ENCODE results near the gene SASH1.

Gene SASH1

DNA sequence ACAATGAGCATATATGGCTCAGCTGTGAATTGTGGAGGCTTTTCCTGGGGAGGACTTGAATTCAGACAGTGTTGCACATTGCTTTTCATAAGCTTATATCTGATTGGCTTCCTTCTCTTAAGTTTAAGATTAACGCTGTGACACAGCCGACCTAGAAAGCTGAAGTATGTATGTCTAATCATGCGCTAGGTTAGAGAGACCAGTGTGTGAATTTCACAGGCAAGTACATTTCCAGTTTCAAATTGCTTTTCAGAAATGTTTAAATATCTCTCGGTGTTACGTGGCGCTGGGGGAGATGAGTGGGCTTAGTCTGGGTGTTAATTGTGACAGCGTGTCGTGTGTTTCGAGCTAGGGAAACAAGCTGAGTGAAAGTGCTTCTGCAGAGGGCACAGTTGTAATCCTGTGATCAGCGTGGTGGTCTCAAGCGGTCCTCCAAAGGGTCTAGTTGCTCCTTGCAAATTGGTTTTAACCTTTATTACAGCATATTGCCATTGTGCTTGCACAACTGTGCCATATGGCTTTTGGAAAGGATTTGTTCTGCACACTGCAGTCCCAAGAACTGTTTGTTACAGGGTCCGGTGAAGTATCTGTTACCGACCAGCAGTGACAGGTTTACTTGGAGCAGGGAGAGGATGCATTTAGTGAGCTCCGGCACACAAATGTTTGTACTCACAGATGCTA is 166.6 kb downstream of the SASH1 start:
- peak; percentile 78 for DNase-seq (ENCODE audit: low read depth)
- H3K4me3 ChIP-seq (ENCODE audit: low read length), result peak overlapping the region; percentile 51

GRCh38 chr6:148509800-148510581 is 167.4 kb downstream of the SASH1 start:
- peak; percentile 91 for DNase-seq (ENCODE audit: low read depth)
- TF ChIP-seq, protein P1, sequence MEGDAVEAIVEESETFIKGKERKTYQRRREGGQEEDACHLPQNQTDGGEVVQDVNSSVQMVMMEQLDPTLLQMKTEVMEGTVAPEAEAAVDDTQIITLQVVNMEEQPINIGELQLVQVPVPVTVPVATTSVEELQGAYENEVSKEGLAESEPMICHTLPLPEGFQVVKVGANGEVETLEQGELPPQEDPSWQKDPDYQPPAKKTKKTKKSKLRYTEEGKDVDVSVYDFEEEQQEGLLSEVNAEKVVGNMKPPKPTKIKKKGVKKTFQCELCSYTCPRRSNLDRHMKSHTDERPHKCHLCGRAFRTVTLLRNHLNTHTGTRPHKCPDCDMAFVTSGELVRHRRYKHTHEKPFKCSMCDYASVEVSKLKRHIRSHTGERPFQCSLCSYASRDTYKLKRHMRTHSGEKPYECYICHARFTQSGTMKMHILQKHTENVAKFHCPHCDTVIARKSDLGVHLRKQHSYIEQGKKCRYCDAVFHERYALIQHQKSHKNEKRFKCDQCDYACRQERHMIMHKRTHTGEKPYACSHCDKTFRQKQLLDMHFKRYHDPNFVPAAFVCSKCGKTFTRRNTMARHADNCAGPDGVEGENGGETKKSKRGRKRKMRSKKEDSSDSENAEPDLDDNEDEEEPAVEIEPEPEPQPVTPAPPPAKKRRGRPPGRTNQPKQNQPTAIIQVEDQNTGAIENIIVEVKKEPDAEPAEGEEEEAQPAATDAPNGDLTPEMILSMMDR (conservative IDR thresholded peaks at IDR 0.05; ENCODE audit: low read depth, low read length), result no peak
- H3K4me3 ChIP-seq (ENCODE audit: low read length), result peak overlapping the region; percentile 51

More for the DNA sequence above, 166.6 kb downstream of the SASH1 start:
- TF ChIP-seq, protein P1 (conservative IDR thresholded peaks at IDR 0.05; ENCODE audit: low read depth, low read length), result no peak

DNA sequence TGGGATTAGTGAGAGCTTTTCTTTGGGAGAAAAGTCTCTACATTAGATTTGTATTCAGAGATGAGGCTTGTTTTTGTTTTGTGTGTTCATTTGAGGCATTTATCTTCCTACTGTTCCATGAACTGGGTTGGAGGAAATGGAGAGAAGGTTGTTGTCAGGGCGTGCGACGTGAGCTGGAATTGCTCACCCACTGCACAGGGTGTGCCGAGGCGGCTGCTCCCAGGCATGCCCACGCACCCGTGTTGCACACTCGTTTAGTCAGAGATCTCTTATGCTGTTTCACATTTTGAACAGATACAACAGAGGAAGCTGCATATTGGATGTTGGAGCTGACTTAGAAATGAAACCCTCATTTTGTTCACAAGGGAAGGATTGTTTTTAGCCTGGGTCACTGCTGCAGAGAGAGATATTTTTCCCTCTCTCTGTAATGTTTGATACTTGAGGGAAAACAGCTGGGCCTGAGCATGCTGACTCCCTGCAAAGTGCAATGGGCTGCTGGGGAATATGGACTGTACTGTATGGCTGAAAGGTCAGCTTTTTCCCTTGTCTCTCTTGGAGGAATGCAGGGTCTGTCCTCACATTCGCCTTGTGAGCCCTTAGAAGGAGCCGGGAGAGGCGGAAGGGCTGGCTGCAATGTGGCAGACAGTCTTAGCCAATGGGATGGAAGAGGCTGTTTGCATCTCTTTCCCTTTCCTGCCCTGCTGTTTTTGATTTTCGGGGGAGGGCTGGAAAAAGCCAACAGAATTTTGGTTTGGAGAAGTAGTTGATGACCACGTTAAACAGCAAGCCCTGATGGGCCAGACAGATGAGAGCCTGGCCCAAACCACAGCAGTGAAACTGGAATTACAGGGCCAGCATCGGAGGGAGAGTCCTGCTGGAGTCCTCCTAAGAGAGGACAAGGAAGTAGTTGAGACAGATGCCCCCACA is 170.8 kb downstream of the SASH1 start:
- no peak overlapping the region for H3K4me3 ChIP-seq (ENCODE audit: low read length)
- TF ChIP-seq, protein P1 (conservative IDR thresholded peaks at IDR 0.05; ENCODE audit: low read depth, low read length), result no peak
- no peak for DNase-seq (ENCODE audit: low read depth)

- H3K4me3 ChIP-seq (ENCODE audit: low read length), result no peak overlapping the region
- no peak for DNase-seq (ENCODE audit: low read depth)
These were observed 171.6 kb downstream of the SASH1 start for GRCh38 chr6:148514091-148514845.

GRCh38 chr6:148516217-148516616 is 173.6 kb downstream of the SASH1 start:
- no peak overlapping the region for H3K4me3 ChIP-seq (ENCODE audit: low read length)
- TF ChIP-seq, protein P1 (conservative IDR thresholded peaks at IDR 0.05; ENCODE audit: low read depth, low read length), result no peak
- no peak for DNase-seq (ENCODE audit: low read depth)

More at GRCh38 chr6:148514091-148514845, 171.6 kb downstream of the SASH1 start:
- TF ChIP-seq, protein P1 (conservative IDR thresholded peaks at IDR 0.05; ENCODE audit: low read depth, low read length), result no peak

DNA sequence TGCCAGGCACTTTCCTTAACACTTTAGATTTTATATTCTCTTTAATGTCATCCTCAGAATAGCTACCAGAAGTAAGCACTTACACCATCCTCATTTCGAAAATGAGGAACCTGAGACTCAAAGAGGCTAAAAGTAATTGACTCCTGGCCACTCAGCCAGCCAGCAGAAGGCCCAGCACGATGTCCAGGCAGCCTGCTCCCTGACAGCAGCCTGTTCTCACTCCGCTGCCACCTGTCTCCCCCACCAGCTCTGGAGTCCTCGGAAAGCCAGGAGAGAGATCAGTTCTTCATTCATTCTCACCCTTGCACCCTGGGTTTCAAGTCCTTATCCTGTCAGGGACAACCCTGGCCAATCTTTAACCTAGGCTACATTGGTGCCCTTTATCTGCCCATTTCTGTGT is 174.0 kb downstream of the SASH1 start:
- TF ChIP-seq, protein P1 (conservative IDR thresholded peaks at IDR 0.05; ENCODE audit: low read depth, low read length), result no peak
- DNase-seq (ENCODE audit: low read depth), result no peak
- H3K4me3 ChIP-seq (ENCODE audit: low read length), result no peak overlapping the region
